ENCODE results near the gene CYP19A1.

CYP19A1 gene

GRCh38 chr15:51356983-51357382 is 18.6 kb upstream of the CYP19A1 start:
- DNase-seq, result no peak

GRCh38 chr15:51356147-51356546 is 17.8 kb upstream of the CYP19A1 start:
- no peak for DNase-seq

DNA sequence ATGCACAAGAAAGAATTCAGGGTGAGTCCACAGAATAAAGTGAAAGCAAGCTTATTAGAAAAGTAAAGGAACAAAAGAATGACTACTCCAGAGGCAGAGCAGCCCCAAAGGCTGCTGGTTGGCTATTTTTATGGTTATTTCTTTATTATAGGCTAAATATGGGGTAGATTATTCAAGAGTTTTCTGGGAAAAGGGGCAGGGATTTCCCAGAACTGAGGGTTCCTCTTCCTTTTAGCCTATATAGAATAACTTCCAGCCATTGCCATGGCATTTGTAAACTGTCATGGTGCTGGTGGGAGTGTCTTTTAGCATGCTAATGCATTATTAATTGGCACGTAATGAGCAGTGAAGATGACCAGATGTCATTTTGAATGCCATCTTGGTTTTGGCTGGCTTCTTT is 16.7 kb upstream of the CYP19A1 start:
- DNase-seq, result no peak

DNA sequence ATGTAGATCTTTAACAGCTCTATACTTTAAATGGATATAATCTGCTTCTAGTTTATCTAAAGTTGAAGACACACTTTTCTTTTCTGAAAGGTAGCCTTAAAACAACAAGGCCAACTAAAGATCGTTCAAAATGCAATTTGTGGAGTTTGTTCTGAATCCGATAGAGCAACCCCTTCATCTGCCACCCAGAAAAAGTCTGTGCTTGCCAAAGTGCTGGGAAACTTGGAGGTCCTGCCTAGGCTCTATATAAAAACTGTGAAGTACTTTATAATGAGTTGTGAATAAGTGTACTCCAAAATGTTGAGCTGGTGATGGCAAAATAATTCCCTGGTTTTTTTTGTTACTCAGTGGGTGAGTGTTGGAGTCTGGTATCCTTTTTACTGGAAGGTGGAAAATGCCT is 15.6 kb upstream of the CYP19A1 start:
- no peak for DNase-seq

DNA sequence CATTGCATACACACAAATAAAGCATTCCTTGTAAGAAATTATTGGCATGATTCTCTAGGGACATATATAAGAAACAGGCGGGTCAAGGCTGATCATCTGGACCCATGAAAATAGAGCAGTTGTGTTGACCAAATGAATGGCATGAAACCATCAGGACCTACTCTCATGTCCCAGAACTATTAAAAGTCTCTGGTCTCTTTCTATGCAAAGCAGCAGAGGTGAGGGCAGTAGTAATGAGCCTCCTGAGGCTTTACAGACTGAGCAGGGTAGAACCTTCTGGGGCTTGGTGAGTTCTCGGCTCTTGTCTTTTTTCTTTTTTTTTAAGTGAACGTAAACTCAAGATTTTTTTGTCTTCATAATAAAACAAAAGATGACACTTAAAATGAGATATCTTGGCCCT is 12.3 kb upstream of the CYP19A1 start:
- no peak for DNase-seq

DNA sequence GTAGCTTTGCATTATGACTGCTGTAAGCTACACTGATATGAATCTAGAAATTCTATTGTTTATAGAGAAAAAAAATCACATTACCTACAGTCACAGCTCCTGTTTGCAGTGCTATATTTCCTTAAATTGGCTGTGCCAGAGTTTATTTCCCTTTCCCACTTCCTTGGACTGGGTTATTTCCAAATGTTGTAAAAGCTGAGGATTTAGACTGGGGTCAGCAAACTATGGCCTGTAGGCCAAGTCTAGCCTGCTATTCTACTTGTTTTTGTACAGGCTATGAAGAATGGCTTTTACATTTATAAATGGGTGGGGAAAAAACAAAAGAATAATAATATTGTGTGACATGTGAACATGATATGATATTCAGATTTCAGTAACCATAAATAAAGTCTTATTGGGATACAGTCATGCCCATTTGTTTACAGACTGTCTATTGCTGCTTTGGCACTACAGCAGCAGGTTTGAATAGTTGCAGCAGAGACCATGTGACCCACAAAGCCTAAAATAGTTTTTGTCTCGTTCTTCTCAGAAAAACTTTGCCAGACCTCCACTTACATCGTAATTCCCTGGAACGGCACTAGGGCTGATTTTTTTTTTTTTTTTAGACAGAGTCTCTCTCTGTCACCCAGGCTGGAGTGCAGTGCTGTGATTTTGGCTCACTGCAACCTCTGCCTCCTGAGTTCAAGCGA is 10.9 kb upstream of the CYP19A1 start:
- no peak for DNase-seq

- DNase-seq, result no peak
Observed at GRCh38 chr15:51348688-51349087, 10.3 kb upstream of the CYP19A1 start.

DNA sequence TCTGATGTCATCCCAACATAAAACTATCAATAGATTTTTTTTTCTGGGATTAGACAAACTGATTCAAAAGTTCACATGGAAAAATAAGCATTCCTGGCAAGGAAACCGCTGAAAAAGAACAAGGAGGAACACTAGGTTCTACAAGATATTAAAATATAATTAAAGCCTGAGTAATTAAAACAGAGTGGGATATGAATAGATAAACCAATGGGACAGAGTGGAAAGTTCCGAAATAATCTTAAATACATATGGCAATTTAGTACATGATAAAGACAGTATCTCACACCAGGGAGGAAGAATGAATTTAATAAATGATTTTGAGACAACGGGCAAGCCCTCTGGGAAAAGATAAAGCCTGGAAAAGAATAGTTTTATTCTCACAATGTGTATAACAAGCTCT is 7.7 kb upstream of the CYP19A1 start:
- no peak for DNase-seq

GRCh38 chr15:51343466-51343865 is 5.1 kb upstream of the CYP19A1 start:
- DNase-seq, result no peak

GRCh38 chr15:51342227-51342999 is 4.0 kb upstream of the CYP19A1 start:
- no peak for DNase-seq

GRCh38 chr15:51341366-51342226 is 3.2 kb upstream of the CYP19A1 start, which contains the start of gene GLDN:
Gene GLDN (plus strand): TSS chr15:51341655. CDS start chr15:51341685, 30 bp downstream.
- peak; percentile 10 for DNase-seq

DNA sequence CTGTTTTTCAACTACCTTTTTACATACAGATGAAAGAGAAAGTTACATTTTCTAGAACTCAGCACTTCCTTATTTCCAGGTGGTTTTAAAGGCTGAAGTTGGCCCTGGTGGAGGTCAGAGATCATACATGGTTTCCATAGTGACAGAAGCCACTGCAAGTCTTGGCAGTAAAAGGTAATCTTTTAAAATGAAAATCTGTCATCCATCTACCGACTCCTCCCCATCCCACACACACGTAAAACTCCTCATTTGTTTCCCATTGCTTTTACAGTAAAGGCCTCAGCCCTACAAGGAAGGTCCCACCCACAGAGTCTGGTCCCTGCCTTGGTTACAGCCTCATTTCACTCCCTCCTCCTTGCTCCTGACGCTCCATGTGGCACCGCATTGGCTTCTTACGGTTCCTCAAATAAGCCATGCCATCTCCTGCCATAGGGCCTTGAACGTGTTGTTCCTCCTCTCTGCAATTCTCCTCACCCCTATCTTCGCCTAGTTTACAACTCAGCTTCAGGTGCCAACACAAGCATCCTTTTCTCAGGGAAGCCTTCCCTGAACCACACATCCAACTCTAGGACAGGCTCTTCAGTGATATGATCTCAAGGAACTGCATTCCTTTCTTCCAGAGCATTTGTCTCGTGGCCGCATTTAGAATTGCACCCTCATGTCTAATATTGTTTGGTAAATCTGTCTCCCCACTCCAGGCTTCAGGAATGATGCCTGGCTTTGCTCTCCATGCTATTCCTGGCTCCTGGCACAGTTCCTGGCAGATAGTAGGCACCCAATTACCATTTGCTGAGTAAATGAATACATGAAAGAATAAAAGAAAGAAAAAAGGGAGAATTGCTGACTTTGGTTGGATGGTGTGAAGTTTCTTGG is 2.6 kb downstream of the CYP19A1 start:
- DNase-seq, result no peak

GRCh38 chr15:51335087-51335486 is 3.3 kb downstream of the CYP19A1 start:
- DNase-seq, result no peak

DNA sequence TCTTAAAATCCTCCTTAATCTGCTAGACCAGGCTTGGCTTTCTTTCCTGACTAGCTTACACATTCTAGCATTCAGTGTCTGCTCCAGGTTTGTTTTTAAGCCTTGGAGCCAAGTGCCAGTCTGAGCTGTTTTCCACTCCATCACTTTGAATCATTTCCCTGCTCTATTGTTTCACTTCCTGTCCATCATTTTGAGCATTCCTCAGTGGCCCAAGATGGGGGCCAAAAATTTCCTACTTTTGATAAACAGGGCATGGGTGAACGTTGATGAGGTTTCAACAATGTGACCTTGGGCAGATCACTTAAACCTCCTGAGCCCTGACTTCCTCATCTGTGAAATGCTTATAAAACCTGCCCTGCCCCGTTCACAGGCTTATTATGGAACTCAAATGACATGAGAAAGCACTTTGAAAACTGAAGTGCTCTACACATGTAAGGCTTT is 4.4 kb downstream of the CYP19A1 start:
- DNase-seq, result no peak

DNA sequence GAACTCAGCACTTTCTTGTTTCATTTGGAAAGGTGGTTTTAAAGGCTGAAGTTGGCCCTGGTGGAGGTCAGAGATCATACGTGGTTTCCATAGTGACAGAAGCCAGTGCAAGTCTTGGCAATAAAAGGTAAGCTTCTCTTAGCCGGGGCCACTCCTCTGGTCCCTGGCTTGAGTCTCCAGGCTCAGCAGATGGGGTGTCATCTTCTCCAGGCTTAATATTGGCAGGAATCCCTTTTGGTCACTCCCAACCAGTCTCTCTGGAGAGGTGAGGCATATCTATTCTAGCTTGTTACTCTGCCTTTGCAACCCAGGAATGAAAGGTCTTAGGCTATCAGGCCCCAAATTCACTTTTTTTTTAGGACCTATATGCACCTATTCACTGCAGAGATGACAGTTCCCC is 4.8 kb downstream of the CYP19A1 start:
- no peak for DNase-seq

- no peak for DNase-seq
Observed at GRCh38 chr15:51332206-51333147, 5.9 kb downstream of the CYP19A1 start.

DNA sequence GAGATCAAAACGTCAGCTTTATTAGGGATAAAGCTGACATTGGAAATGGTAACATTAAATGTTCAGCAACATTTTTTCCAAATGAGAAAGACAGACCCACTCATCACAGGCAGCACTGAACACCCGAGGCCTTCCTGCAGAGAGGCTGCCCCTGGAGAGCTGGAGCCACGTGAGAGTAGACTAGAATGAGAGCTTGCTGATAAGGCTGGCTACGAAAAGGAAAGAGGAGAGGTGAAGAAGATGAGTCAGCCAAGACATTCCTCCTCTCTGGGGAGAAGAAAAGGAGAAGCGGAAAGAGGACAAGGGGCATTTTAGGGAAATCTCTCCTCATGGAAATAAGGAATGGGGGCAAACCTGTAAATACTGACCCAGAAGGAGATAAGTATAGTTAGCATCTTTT is 7.3 kb downstream of the CYP19A1 start:
- DNase-seq, result no peak

- DNase-seq, result no peak
Observed at GRCh38 chr15:51328926-51329325, 9.5 kb downstream of the CYP19A1 start.

DNA sequence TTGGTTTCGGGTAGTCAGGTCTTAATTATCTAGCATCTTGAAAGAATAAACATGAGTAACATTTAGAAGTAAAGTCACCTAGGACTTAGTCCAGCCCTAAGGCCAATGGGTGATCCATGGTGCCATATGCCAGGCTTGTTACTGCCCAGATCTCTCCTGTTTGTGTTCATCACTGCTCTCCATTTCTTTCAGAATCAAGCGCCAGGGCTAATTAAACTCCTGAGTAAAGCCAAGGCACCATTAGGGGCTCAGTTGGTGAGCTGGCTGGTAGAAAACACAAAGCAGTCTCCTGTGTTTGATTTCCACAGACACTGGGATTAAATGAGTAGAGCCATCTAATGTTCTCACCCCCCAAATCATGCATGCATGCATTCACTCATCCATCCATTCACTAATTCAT is 11.3 kb downstream of the CYP19A1 start:
- DNase-seq, result no peak

DNA sequence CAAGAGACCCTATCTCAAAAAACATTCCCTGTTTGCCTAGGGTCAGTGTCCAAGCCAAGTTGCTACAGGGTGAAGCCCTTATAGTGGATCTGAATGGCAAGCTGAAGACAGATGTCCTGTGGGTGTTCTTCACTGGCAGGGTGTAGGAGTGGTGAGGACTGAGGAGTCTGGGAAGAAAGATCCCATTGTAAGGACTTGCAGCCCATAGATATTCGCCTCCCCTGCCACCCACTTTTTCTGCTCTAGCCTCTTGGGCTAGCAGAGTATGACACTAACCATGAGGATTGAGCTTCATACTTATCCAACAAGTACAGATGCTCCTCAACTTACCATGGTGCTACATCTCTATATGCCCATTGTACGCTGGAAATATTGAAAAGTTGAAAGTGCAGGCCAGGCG is 13.2 kb downstream of the CYP19A1 start:
- DNase-seq, result no peak

GRCh38 chr15:51323749-51324148 is 14.6 kb downstream of the CYP19A1 start:
- no peak for DNase-seq

All from activated gamma-delta T cell (primary cell).